HCT116 (cell line): ENCODE data around the gene SCYL2. TPM values are rescaled to one million over a fixed set of nuclear protein-coding genes. Genes with fewer than 3 reads are reported as not detected.

Experiments
- ATAC-seq: fragments of 200-7000 bp; cut with Tn5 transposase; 2 replicates; pipeline ENCODE4 v1.9.1; 2020; ENCODE audit warnings: mild to moderate bottlenecking, moderate library complexity
- BruUV-seq: library from RNA; stranded (reverse); fragments of 400-500 nt; replicated peaks from 2 replicates; lab custom pipeline; 2021; lab: Mats Ljungman, UMichigan
- CTCF ChIA-PET: fragments of 300-600 bp; sonication (Branson Sonifier 250); formaldehyde crosslinking; loops from one replicate; lab custom pipeline; 2021; ENCODE audit warnings: antibody characterized with exemption; lab: Charles Lee
- POLR2A ChIA-PET: fragments of 300-600, 350-600 bp; sonication (Branson Sonifier 250); formaldehyde crosslinking; loops from one replicate; lab custom pipeline; 2021; ENCODE audit warnings: antibody characterized with exemption; lab: Charles Lee
- RAD21 ChIA-PET, 2 experiments: fragments of 300-600 bp; sonication (Branson Sonifier 250); formaldehyde crosslinking; loops; one replicate each; lab custom pipeline; 2023; ENCODE audit warnings: low total read pairs in 2 of 2; ENCODE audit not compliant: uncharacterized antibody in 2 of 2, unreplicated experiment in 2 of 2, low non-redundant PET in 1 of 2; lab: Charles Lee
- DNase-seq: peaks from one replicate; pipeline ENCODE4 v3.0.0-alpha.2; 2010; ENCODE audit warnings: low read depth, low spot score
- H2AFZ ChIP-seq: fragments of 200-600 bp; shearing (Covaris generic), sonication (generic); 2 replicates; pipeline ENCODE4 v1.6.1; 2017; ENCODE audit warnings: low read depth, mixed run types, mixed read lengths, antibody characterized with exemption, low read length; ENCODE audit not compliant: poor library complexity, severe bottlenecking
- H3K27ac ChIP-seq: 2 replicates; pipeline ENCODE4 v1.5.1; 2012; ENCODE audit warnings: low read depth, low read length
- H3K27me3 ChIP-seq: fragments of 200-600 bp; sonication (generic); 2 replicates; pipeline ENCODE4 v1.6.1; 2016; ENCODE audit warnings: mixed run types, low read length, mixed read lengths; ENCODE audit not compliant: insufficient read depth
- H3K36me3 ChIP-seq, 2 experiments: fragments of 200-500 bp in 1 of 2; fragments of 200-600 bp in 1 of 2; sonication (Bioruptor generic) in 1 of 2; sonication (generic) in 1 of 2; 2 replicates each; pipeline versions ENCODE4 v1.5.1 to v1.6.1; 2014 to 2016; ENCODE audit warnings: low read length in 2 of 2, inconsistent platforms in 1 of 2, mixed read lengths in 1 of 2, mixed run types in 1 of 2; ENCODE audit not compliant: insufficient read depth in 2 of 2, control insufficient read depth in 1 of 2
- H3K4me1 ChIP-seq, 2 experiments: fragments of 200-600 bp in 1 of 2; sonication (generic) in 1 of 2; 2 replicates each; pipeline versions ENCODE4 v1.5.1 to v1.6.1; 2012 to 2017; ENCODE audit warnings: low read length in 2 of 2, inconsistent platforms in 1 of 2, mild to moderate bottlenecking in 1 of 2, mixed read lengths in 1 of 2, mixed run types in 1 of 2, moderate library complexity in 1 of 2; ENCODE audit not compliant: insufficient read depth in 2 of 2, control insufficient read depth in 1 of 2
- H3K4me2 ChIP-seq: fragments of 200-600 bp; sonication (generic); 2 replicates; pipeline ENCODE4 v1.6.1; 2017; ENCODE audit warnings: mixed run types, low read length, mixed read lengths
- H3K4me3 ChIP-seq, 2 experiments: fragments of 200-600 bp in 1 of 2; sonication (generic) in 1 of 2; replicated peaks in 1 of 2; 2 replicates each; pipeline ENCODE4 v1.5.1; 2011 to 2016; ENCODE audit warnings: low read length in 2 of 2, control low read depth in 1 of 2, low read depth in 1 of 2, mild to moderate bottlenecking in 1 of 2, mixed read lengths in 1 of 2, mixed run types in 1 of 2
- H3K79me2 ChIP-seq: fragments of 200-600 bp; sonication (generic); 2 replicates; pipeline ENCODE4 v1.6.1; 2017; ENCODE audit warnings: mild to moderate bottlenecking, mixed run types, low read length, moderate library complexity, mixed read lengths; ENCODE audit not compliant: insufficient read depth
- H3K9ac ChIP-seq: fragments of 200-600 bp; sonication (generic); 2 replicates; pipeline ENCODE4 v1.6.1; 2016; ENCODE audit warnings: low read length, mixed read lengths
- H3K9me2 ChIP-seq: fragments of 200-600 bp; sonication (generic), shearing (Covaris generic); 2 replicates; pipeline ENCODE4 v1.6.1; 2017; ENCODE audit warnings: mixed run types, mild to moderate bottlenecking, moderate library complexity; ENCODE audit not compliant: insufficient read depth
- H3K9me3 ChIP-seq, 2 experiments: fragments of 200-500 bp in 1 of 2; fragments of 200-600 bp in 1 of 2; sonication (Bioruptor generic) in 1 of 2; sonication (generic) in 1 of 2; 2 replicates each; pipeline ENCODE4 v1.6.1; 2014 to 2017; ENCODE audit warnings: low read length in 2 of 2, mixed read lengths in 2 of 2, inconsistent platforms in 1 of 2, low read depth in 1 of 2, mild to moderate bottlenecking in 1 of 2, mixed run types in 1 of 2, moderate library complexity in 1 of 2; ENCODE audit not compliant: control insufficient read depth in 1 of 2, insufficient read depth in 1 of 2
- H4K20me1 ChIP-seq: fragments of 200-600 bp; sonication (generic), shearing (Covaris generic); 2 replicates; pipeline ENCODE4 v1.6.1; 2017; ENCODE audit warnings: mixed run types, mild to moderate bottlenecking, moderate library complexity; ENCODE audit not compliant: insufficient read depth
- ATF3 ChIP-seq: IDR thresholded peaks from 2 replicates; pipeline ENCODE4 v1.6.1; 2012
- CBX3 ChIP-seq: IDR thresholded peaks from 2 replicates; pipeline ENCODE4 v1.6.1; 2012; ENCODE audit warnings: low read depth
- CTCF ChIP-seq, 3 experiments: fragments of 200-600 bp in 1 of 3; sonication (generic) in 1 of 3; IDR thresholded peaks in 2 of 3; conservative IDR thresholded peaks in 1 of 3; 2 replicates each; pipeline ENCODE4 v1.5.1; 2012 to 2017; ENCODE audit warnings: low read depth in 2 of 3, low read length in 2 of 3, antibody characterized with exemption in 1 of 3, borderline replicate concordance in 1 of 3, control low read depth in 1 of 3, mild to moderate bottlenecking in 1 of 3, mixed read lengths in 1 of 3, mixed run types in 1 of 3, moderate library complexity in 1 of 3; ENCODE audit not compliant: insufficient read depth in 1 of 3
- EGR1 ChIP-seq: IDR thresholded peaks from 2 replicates; pipeline ENCODE4 v1.6.1; 2012; ENCODE audit warnings: low read depth
- ELF1 ChIP-seq: IDR thresholded peaks from 2 replicates; pipeline ENCODE4 v1.6.1; 2012; ENCODE audit warnings: low read depth, borderline replicate concordance
- EZH2 ChIP-seq: fragments of 200-600 bp; sonication (generic); IDR thresholded peaks from 2 replicates; pipeline ENCODE4 v1.6.1; 2017; ENCODE audit warnings: antibody characterized with exemption, mixed run types
- EZH2phosphoT487 ChIP-seq: fragments of 200-600 bp; IDR thresholded peaks from 2 replicates; pipeline ENCODE4 v1.6.1; 2018; ENCODE audit warnings: antibody characterized with exemption, borderline replicate concordance
- MAX ChIP-seq: IDR thresholded peaks from 2 replicates; pipeline ENCODE4 v1.6.1; 2012
- POLR2A ChIP-seq: IDR thresholded peaks from 2 replicates; pipeline ENCODE4 v1.7.0; 2011; ENCODE audit warnings: borderline replicate concordance; ENCODE audit not compliant: insufficient read depth, insufficient read length; ENCODE audit errors: extremely low read depth
- POLR2AphosphoS5 ChIP-seq: IDR thresholded peaks from 2 replicates; pipeline ENCODE4 v1.6.1; 2011; ENCODE audit warnings: mild to moderate bottlenecking, low read depth, low read length, moderate library complexity
- RAD21 ChIP-seq: IDR thresholded peaks from 2 replicates; pipeline ENCODE4 v1.6.1; 2012; ENCODE audit warnings: low read depth, mild to moderate bottlenecking
- SIN3A ChIP-seq: IDR thresholded peaks from 2 replicates; pipeline ENCODE4 v1.6.1; 2012; ENCODE audit warnings: low read depth
- SP1 ChIP-seq: IDR thresholded peaks from 2 replicates; pipeline ENCODE4 v1.6.1; 2012; ENCODE audit warnings: low read depth
- SRF ChIP-seq: IDR thresholded peaks from 2 replicates; pipeline ENCODE4 v1.6.1; 2012; ENCODE audit warnings: low read depth
- YY1 ChIP-seq: IDR thresholded peaks from 2 replicates; pipeline ENCODE4 v1.6.1; 2011; ENCODE audit warnings: low read length, low read depth, moderate library complexity, mild to moderate bottlenecking; ENCODE audit not compliant: insufficient replicate concordance; ENCODE audit errors: extremely low read depth
- ZNF274 ChIP-seq: fragments of 200-500 bp; sonication (Bioruptor generic); IDR thresholded peaks from 2 replicates; pipeline ENCODE4 v1.6.1; 2014; ENCODE audit warnings: mild to moderate bottlenecking, low read depth, low read length, inconsistent platforms
- intact Hi-C: fragments of 100-400 bp; cut with micrococcal nuclease; formaldehyde crosslinking; loops from 2 replicates; pipeline ENCODE4 v1.10.0; 2022
- total RNA-seq: library from RNA; stranded (reverse); gene quantifications from one replicate; pipeline ENCODE4 v1.2.1, GENCODE V29; 2021; ENCODE audit not compliant: unreplicated experiment

The SCYL2 gene
- total RNA-seq, 1 experiment from 2014 or later = 31.7 TPM

GRCh38 chr12:100279159-100279558, 12.2 kb downstream of the SCYL2 start:
- Histone ChIP-seq H3K4me3 (no peak overlapping the region), H3K9me2 (no peaks in the 10 kb centered on the region), H3K9ac (no peak overlapping the region), H3K27ac (no peak overlapping the region), H3K79me2 (peaks cover 69% of the 10 kb centered on the region), H4K20me1 (no peaks in the 10 kb centered on the region), H3K9me3 (no peaks in the 10 kb centered on the region), H3K36me3 (no peaks in the 10 kb centered on the region), H3K4me1 (no peaks in the 10 kb centered on the region), H3K27me3 (no peaks in the 10 kb centered on the region), H2AFZ (no peak overlapping the region), H3K4me2 (no peak overlapping the region)
- CTCF ChIA-PET = no interaction called here
- no peak for DNase-seq
- intact Hi-C loops = no loop called here
- TF ChIP-seq POLR2AphosphoS5 (no peak), ELF1 (no peak), MAX (no peak), ZNF274 (no peak), EGR1 (no peak), EZH2phosphoT487 (no peak), SP1 (no peak), CBX3 (no peak), ATF3 (no peak), SRF (no peak), POLR2A (no peak), SIN3A (no peak), RAD21 (no peak), CTCF (IDR thresholded peaks at IDR 0.05 in 2 of 3, conservative IDR thresholded peaks at IDR 0.05 in 1 of 3; ENCODE audit: borderline replicate concordance in 1 of 3, insufficient read depth in 1 of 3, low read depth in 2 of 3, low read length in 2 of 3) (no peak), EZH2 (no peak), YY1 (no peak)
- no TSS peak for BruUV-seq
- RAD21 ChIA-PET = no interaction called here
- no peak for ATAC-seq
- POLR2A ChIA-PET = no interaction called here
